ENCODE results near the gene BTRC. TPM values are rescaled to one million over a fixed set of nuclear protein-coding genes. Genes with fewer than 3 reads are reported as not detected.
A peak's percentile ranks its signal among the peaks of the same experiment; 100 is the strongest.

Gene BTRC
- total RNA-seq, 1 experiment from 2014 or later: 29.1 TPM

GRCh38 chr10:101346177-101346576, 7.8 kb upstream of the BTRC start:
- Histone ChIP-seq H3K9me3 (ENCODE audit: control insufficient read depth in 1 of 2, insufficient read depth in 1 of 2, low read depth in 1 of 2, low read length in 2 of 2) (no peaks in the 10 kb centered on the region), H3K36me3 (ENCODE audit: control insufficient read depth in 1 of 2, insufficient read depth in 2 of 2, low read length in 2 of 2) (no peaks in the 10 kb centered on the region), H3K9me2 (ENCODE audit: insufficient read depth) (no peaks in the 10 kb centered on the region), H3K79me2 (ENCODE audit: insufficient read depth, low read length) (no peaks in the 10 kb centered on the region), H3K4me1 (ENCODE audit: control insufficient read depth in 1 of 2, insufficient read depth in 2 of 2, low read length in 2 of 2) (peaks cover 0 to 3% of the 10 kb centered on the region in 2 experiments; a peak in 1 of 4 replicates), H3K27ac (ENCODE audit: low read depth, low read length) (no peak overlapping the region), H3K4me2 (ENCODE audit: low read length) (no peak overlapping the region), H3K27me3 (ENCODE audit: insufficient read depth, low read length) (0 out of 2 replicates have a peak, but pooled peaks cover 5% of the 10 kb centered on the region), H4K20me1 (ENCODE audit: insufficient read depth) (no peaks in the 10 kb centered on the region), H3K9ac (ENCODE audit: low read length) (no peak overlapping the region), H3K4me3 (replicated peaks in 1 of 2; ENCODE audit: low read depth in 1 of 2, low read length in 2 of 2) (no peak overlapping the region), H2AFZ (ENCODE audit: low read depth, low read length, poor library complexity, severe bottlenecking) (no peak overlapping the region)
- no TSS peak for BruUV-seq (replicated peaks)
- no peak for DNase-seq (ENCODE audit: low read depth, low spot score)
- POLR2A ChIA-PET: no interaction called here
- intact Hi-C loops (cut with micrococcal nuclease): no loop called here
- RAD21 ChIA-PET (ENCODE audit: low non-redundant PET in 1 of 2, low total read pairs in 2 of 2, uncharacterized antibody in 2 of 2, unreplicated experiment in 2 of 2): no interaction called here
- no peak for TF ChIP-seq POLR2A (IDR thresholded peaks at IDR 0.05; ENCODE audit: borderline replicate concordance, extremely low read depth, insufficient read depth, insufficient read length)
- no peak for TF ChIP-seq ZFX (IDR thresholded peaks at IDR 0.05)
- TF ChIP-seq EZH2 (IDR thresholded peaks at IDR 0.05): no peak
- no peak for TF ChIP-seq SIN3A (IDR thresholded peaks at IDR 0.05; ENCODE audit: low read depth)
- TF ChIP-seq REST (IDR thresholded peaks at IDR 0.05; ENCODE audit: low read depth): no peak
- 0 out of 2 replicates have a peak, but pooled peaks have one; percentile 10 for TF ChIP-seq RAD21 (IDR thresholded peaks at IDR 0.05; ENCODE audit: low read depth)
- TF ChIP-seq SP1 (IDR thresholded peaks at IDR 0.05; ENCODE audit: low read depth): no peak
- no peak for TF ChIP-seq FOSL1 (IDR thresholded peaks at IDR 0.05; ENCODE audit: low read depth)
- CTCF ChIA-PET: interaction anchor here (0.9 kb wide), 1 partner anchor 95 kb away, joined by 3 read pairs; no protein-coding TSS in a partner anchor
- ATAC-seq: no peak

Measured in HCT116 (cell line).